Endothelial cell of umbilical vein (primary cell): ENCODE measurements around the gene DOCK4. TPM values are rescaled to one million over a fixed set of nuclear protein-coding genes. Genes with fewer than 3 reads are reported as not detected.

ENCODE experiments used
- BruUV-seq: library from RNA; stranded (reverse); fragments of 400-500 nt; replicated peaks from 2 replicates; lab custom pipeline; 2021; lab: Mats Ljungman, UMichigan
- CTCF ChIA-PET: fragments of 300-600, 350-600 bp; sonication (Branson Sonifier 250); formaldehyde crosslinking; loops from one replicate; lab custom pipeline; 2021; ENCODE audit warnings: antibody characterized with exemption, inconsistent platforms; lab: Charles Lee
- POLR2A ChIA-PET: fragments of 300-600, 350-600 bp; sonication (Branson Sonifier 250); formaldehyde crosslinking; loops from one replicate; lab custom pipeline; 2021; ENCODE audit warnings: antibody characterized with exemption, inconsistent platforms; lab: Charles Lee
- DNase-seq: peaks from one replicate; pipeline ENCODE4 v3.0.0-alpha.2; 2011; ENCODE audit warnings: low read depth, low spot score
- FAIRE-seq: peaks from 2 replicates; lab custom pipeline; 2011; peaks lifted over from hg19 to GRCh38; lab: Jason Lieb, UNC
- H2AFZ ChIP-seq: 2 replicates; pipeline ENCODE4 v1.6.0; 2012; ENCODE audit warnings: low read depth, low read length, control low read depth, inconsistent platforms
- H3K27ac ChIP-seq: 2 replicates; pipeline ENCODE4 v1.5.1; 2011; ENCODE audit warnings: low read depth, mild to moderate bottlenecking, control low read depth, low read length, moderate library complexity; ENCODE audit not compliant: insufficient read depth
- H3K27me3 ChIP-seq, 2 experiments: 2 replicates each; pipeline versions ENCODE4 v1.6.0 to v1.6.1; 2011; ENCODE audit warnings: low read length in 2 of 2, mixed read lengths in 1 of 2; ENCODE audit not compliant: control insufficient read depth in 2 of 2, insufficient read depth in 2 of 2
- H3K36me3 ChIP-seq, 2 experiments: 2 replicates in 1 of 2; 3 replicates in 1 of 2; pipeline ENCODE4 v1.5.1; 2011; ENCODE audit warnings: low read length in 2 of 2, mild to moderate bottlenecking in 1 of 2, moderate library complexity in 1 of 2; ENCODE audit not compliant: control insufficient read depth in 2 of 2, insufficient read depth in 2 of 2; ENCODE audit errors: extremely low read depth in 1 of 2
- H3K4me1 ChIP-seq: 3 replicates; pipeline ENCODE4 v1.5.1; 2011; ENCODE audit warnings: mild to moderate bottlenecking, low read length; ENCODE audit not compliant: control insufficient read depth, insufficient read depth; ENCODE audit errors: extremely low read depth
- H3K4me2 ChIP-seq: 2 replicates; pipeline ENCODE4 v1.6.1; 2011; ENCODE audit warnings: low read length, control low read depth, mixed read lengths; ENCODE audit not compliant: insufficient read depth
- H3K4me3 ChIP-seq, 3 experiments: fragments of 200-600 bp in 1 of 3; sonication (generic), shearing (Covaris generic) in 1 of 3; replicated peaks in 1 of 3; 2 replicates each; pipeline ENCODE4 v1.5.1; 2011 to 2016; ENCODE audit warnings: control low read depth in 3 of 3, low read length in 3 of 3, mild to moderate bottlenecking in 2 of 3, inconsistent platforms in 1 of 3, low read depth in 1 of 3, moderate library complexity in 1 of 3; ENCODE audit not compliant: insufficient read depth in 1 of 3
- H3K79me2 ChIP-seq: 2 replicates; pipeline ENCODE4 v1.6.0; 2012; ENCODE audit warnings: low read length, inconsistent platforms; ENCODE audit not compliant: control insufficient read depth, insufficient read depth
- H3K9ac ChIP-seq: replicated peaks from 2 replicates; pipeline ENCODE3; 2011; ENCODE audit warnings: low read length, control low read depth; ENCODE audit not compliant: insufficient read depth; ENCODE audit errors: extremely low read depth
- H3K9me1 ChIP-seq: replicated peaks from 3 replicates; pipeline ENCODE4 v1.6.0; 2011; ENCODE audit warnings: mild to moderate bottlenecking, low read length; ENCODE audit not compliant: control insufficient read depth, insufficient read depth; ENCODE audit errors: extremely low read depth
- H3K9me3 ChIP-seq: replicated peaks from 2 replicates; pipeline ENCODE4 v1.5.1; 2012; ENCODE audit warnings: low read length, inconsistent platforms; ENCODE audit not compliant: control insufficient read depth, insufficient read depth
- H4K20me1 ChIP-seq: replicated peaks from 2 replicates; pipeline ENCODE3; 2011; ENCODE audit warnings: mild to moderate bottlenecking, low read length; ENCODE audit not compliant: control insufficient read depth, insufficient read depth; ENCODE audit errors: extremely low read depth
- CTCF ChIP-seq, 2 donors: IDR thresholded peaks; 1 replicate in 1 of 2; 2 replicates in 1 of 2; pipeline ENCODE4 v1.5.1; 2011; ENCODE audit warnings: low read length in 2 of 2, mild to moderate bottlenecking in 2 of 2, moderate library complexity in 2 of 2, control low read depth in 1 of 2, inconsistent platforms in 1 of 2, low read depth in 1 of 2; ENCODE audit not compliant: insufficient read depth in 1 of 2; ENCODE audit errors: extremely low read depth in 1 of 2
- EZH2 ChIP-seq: IDR thresholded peaks from 2 replicates; pipeline ENCODE4 v1.6.1; 2012; ENCODE audit warnings: borderline replicate concordance, low read depth, mild to moderate bottlenecking, moderate library complexity, low read length, inconsistent platforms; ENCODE audit not compliant: severe bottlenecking
- FOS ChIP-seq: IDR thresholded peaks from 2 replicates; pipeline ENCODE4 v1.6.1; 2011; ENCODE audit warnings: mild to moderate bottlenecking, low read length, moderate library complexity, borderline replicate concordance; ENCODE audit not compliant: insufficient read depth
- GATA2 ChIP-seq: IDR thresholded peaks from 2 replicates; pipeline ENCODE4 v1.7.0; 2011; ENCODE audit warnings: low read depth, mild to moderate bottlenecking, moderate library complexity, mixed read lengths, low read length; ENCODE audit not compliant: insufficient read length, insufficient read depth
- JUN ChIP-seq: IDR thresholded peaks from 2 replicates; pipeline ENCODE4 v1.6.1; 2011; ENCODE audit warnings: borderline replicate concordance, low read depth; ENCODE audit not compliant: insufficient read length, insufficient read depth
- MAX ChIP-seq: IDR thresholded peaks from 2 replicates; pipeline ENCODE4 v1.6.1; 2011; ENCODE audit not compliant: insufficient read depth, insufficient read length
- MYC ChIP-seq: IDR thresholded peaks from one replicate; pipeline ENCODE4 v1.6.1; 2011; ENCODE audit warnings: mild to moderate bottlenecking, low read depth, low read length
- POLR2A ChIP-seq: IDR thresholded peaks from 2 replicates; pipeline ENCODE4 v1.6.1; 2012; ENCODE audit warnings: low read depth, mild to moderate bottlenecking, control low read depth, low read length
- POLR2AphosphoS5 ChIP-seq: IDR thresholded peaks from 2 replicates; pipeline ENCODE4 v1.6.1; 2012; ENCODE audit warnings: low read depth, mild to moderate bottlenecking, control low read depth, low read length, moderate library complexity; ENCODE audit not compliant: insufficient read depth
- dilution Hi-C: fragments of 300-500 bp; cut with MboI; formaldehyde crosslinking; loops from one replicate; pipeline ENCODE4 v1.15.0; 2019; ENCODE audit warnings: low sequenced_read_pairs; ENCODE audit not compliant: extremely low pct_ligation_motif_present
- intact Hi-C: fragments of 100-400 bp; cut with micrococcal nuclease; formaldehyde crosslinking; loops from one replicate; pipeline ENCODE4 v1.10.0; 2022
- polyA plus RNA-seq, 4 experiments: library from polyadenylated mRNA; depleted of rRNA in 3 of 4; stranded (reverse) in 3 of 4; unstranded in 1 of 4; fragments of >200 nt; gene quantifications; 2 replicates each; pipeline versions ENCODE4 v1.2.1 to v1.2.3, GENCODE V29; 2011 to 2012; ENCODE audit warnings: missing spikeins in 1 of 4
- total RNA-seq: library from RNA; stranded (reverse); gene quantifications from 2 replicates; pipeline ENCODE4 v1.2.3, GENCODE V29; 2021

Gene DOCK4
- total and polyA plus RNA-seq, 2 donors (not counting 3 experiments of a cell fraction or from before 2014, with no cell fraction given), result 47.4 to 164 TPM

GRCh38 chr7:112007185-112007584, 199.0 kb downstream of the DOCK4 start:
- no peaks in the 10 kb centered on the region for H3K9me1 ChIP-seq
- H2AFZ ChIP-seq, result no peak overlapping the region
- FAIRE-seq (no peak), DNase-seq (no peak)
- H3K79me2 ChIP-seq, result peaks cover 84% of the 10 kb centered on the region
- intact Hi-C loops, result no loop called here
- CTCF ChIA-PET, result interaction anchor here (1.0 kb wide), 2 partner anchors 8 to 13 kb away, joined by 3 to 4 read pairs; no protein-coding TSS in a partner anchor
- TF ChIP-seq MAX (no peak), MYC (no peak), POLR2A (no peak), FOS (no peak), EZH2 (no peak), POLR2AphosphoS5 (no peak), CTCF (IDR thresholded peaks at IDR 0.05; ENCODE audit: extremely low read depth in 1 of 2, insufficient read depth in 1 of 2, low read depth in 1 of 2, low read length in 2 of 2) (no peak), GATA2 (no peak), JUN (no peak)
- POLR2A ChIA-PET, result no interaction called here
- H3K4me2 ChIP-seq, result no peak overlapping the region
- no peaks in the 10 kb centered on the region for H3K27me3 ChIP-seq
- no peak overlapping the region for H3K9ac ChIP-seq
- peaks cover 25% of the 10 kb centered on the region for H3K4me1 ChIP-seq
- no peaks in the 10 kb centered on the region for H3K36me3 ChIP-seq
- no peak overlapping the region for H3K4me3 ChIP-seq
- H3K27ac ChIP-seq, result no peak overlapping the region
- no TSS peak for BruUV-seq
- peaks cover 12% of the 10 kb centered on the region for H4K20me1 ChIP-seq
- H3K9me3 ChIP-seq, result no peaks in the 10 kb centered on the region
- dilution Hi-C loops, result no loop called here
